Measurements from ENCODE around the gene TGM6.

The TGM6 gene

DNA sequence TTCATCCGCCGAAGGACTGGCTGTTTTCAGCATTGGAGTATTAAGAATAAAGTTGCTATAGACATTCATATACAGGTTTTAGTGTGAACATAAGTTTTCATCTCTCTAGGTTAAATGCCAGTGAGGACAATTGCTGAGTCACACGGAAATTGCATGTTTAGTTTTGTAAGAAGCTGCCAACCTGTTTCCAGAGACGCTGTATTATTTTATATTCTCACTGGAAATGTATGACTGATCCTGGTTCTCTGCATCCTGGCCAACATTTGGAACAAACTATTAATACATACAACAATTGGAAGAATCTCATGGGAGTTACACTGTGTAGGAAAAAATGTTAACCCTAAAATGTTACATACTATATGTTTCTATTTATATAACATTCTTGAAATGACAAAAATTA lies 16.7 kb upstream of the TGM6 start:
- Histone ChIP-seq H3K4me1 (ENCODE audit: control insufficient read depth, insufficient read depth, low read length) (peaks cover 10% of the 10 kb centered on the region), H3K9me3 (ENCODE audit: control insufficient read depth, low read length) (peaks cover 36% of the 10 kb centered on the region), H3K27me3 (replicated peaks; ENCODE audit: control insufficient read depth, insufficient read depth, low read length) (no peaks in the 10 kb centered on the region), H3K4me3 (ENCODE audit: low read length) (peak overlapping the region; percentile 21), H3K9ac (ENCODE audit: low read length) (no peak overlapping the region), H3K36me3 (ENCODE audit: control insufficient read depth, insufficient read depth, low read length, severe bottlenecking) (no peaks in the 10 kb centered on the region)
- peak; percentile 16 for DNase-seq (ENCODE audit: low read depth)

DNA sequence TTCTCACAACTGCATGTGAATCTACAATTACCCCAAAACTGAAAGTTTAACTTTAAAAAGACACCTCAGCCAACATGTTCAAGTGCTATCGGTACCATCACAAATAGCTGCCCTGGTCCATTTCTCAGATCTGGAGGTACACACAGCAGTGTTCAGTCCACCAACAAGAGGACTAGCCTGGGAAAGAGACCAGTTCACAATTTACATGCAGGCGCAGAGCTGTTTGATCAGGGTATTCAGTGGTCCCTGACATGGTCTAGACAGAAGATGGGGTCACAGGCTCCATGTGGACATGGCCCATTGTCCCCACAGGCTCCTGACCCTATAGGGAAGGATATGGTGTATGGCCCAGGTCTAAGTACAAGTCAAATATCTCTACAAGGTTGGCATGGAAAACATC lies 15.6 kb upstream of the TGM6 start:
- Histone ChIP-seq H3K9ac (ENCODE audit: low read length) (no peak overlapping the region), H3K36me3 (ENCODE audit: control insufficient read depth, insufficient read depth, low read length, severe bottlenecking) (no peaks in the 10 kb centered on the region), H3K9me3 (ENCODE audit: control insufficient read depth, low read length) (peaks cover 29% of the 10 kb centered on the region), H3K4me3 (ENCODE audit: low read length) (no peak overlapping the region), H3K27me3 (replicated peaks; ENCODE audit: control insufficient read depth, insufficient read depth, low read length) (no peaks in the 10 kb centered on the region), H3K4me1 (ENCODE audit: control insufficient read depth, insufficient read depth, low read length) (peaks cover 10% of the 10 kb centered on the region)
- DNase-seq (ENCODE audit: low read depth), result no peak

DNA sequence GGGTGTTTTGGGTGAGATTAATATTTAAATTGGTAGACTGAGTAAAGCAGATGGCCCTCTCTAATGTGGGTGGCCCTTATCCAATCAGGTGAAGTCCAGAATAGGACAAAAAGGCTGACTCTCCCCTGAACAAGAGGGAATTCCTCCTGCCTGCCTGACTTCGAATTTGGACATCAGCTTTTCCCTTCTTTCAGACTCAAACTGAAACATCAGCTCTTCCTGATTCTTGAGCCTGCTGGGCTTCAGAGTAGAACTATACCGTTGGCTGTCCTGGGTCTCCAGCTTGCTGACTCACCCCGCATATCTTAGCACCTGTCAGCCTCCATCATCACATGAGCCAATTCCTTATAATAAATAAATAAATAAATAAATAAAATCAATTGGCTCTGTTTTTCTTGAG lies 15.0 kb upstream of the TGM6 start:
- H3K4me3 ChIP-seq (ENCODE audit: low read length), result no peak overlapping the region
- peaks cover 10% of the 10 kb centered on the region for H3K4me1 ChIP-seq (ENCODE audit: control insufficient read depth, insufficient read depth, low read length)
- H3K9ac ChIP-seq (ENCODE audit: low read length), result no peak overlapping the region
- no peaks in the 10 kb centered on the region for H3K27me3 ChIP-seq (replicated peaks; ENCODE audit: control insufficient read depth, insufficient read depth, low read length)
- peaks cover 24% of the 10 kb centered on the region for H3K9me3 ChIP-seq (ENCODE audit: control insufficient read depth, low read length)
- DNase-seq (ENCODE audit: low read depth), result no peak
- no peaks in the 10 kb centered on the region for H3K36me3 ChIP-seq (ENCODE audit: control insufficient read depth, insufficient read depth, low read length, severe bottlenecking)

DNA sequence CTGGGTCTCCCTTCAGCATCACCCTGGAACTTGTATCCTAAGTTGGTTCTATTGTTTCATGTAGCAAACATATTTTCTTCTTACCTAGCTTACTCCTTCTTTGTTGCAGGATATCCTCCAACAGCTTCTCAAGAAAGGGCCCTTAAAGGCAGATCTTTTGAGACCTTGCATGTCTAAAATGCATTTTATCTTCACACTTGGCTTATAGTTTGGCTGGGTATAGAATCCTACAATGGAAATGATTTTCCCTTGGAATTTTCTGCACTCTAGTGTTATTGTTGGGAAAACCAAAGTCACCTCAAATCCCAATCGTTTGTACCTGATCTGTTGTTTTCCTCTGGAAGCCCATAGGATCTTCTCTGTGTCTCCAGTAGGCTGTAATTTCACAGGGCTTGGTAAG lies 12.1 kb upstream of the TGM6 start:
- Histone ChIP-seq H3K9me3 (ENCODE audit: control insufficient read depth, low read length) (peaks cover 9% of the 10 kb centered on the region), H3K4me1 (ENCODE audit: control insufficient read depth, insufficient read depth, low read length) (peaks cover 8% of the 10 kb centered on the region), H3K4me3 (ENCODE audit: low read length) (no peak overlapping the region), H3K36me3 (ENCODE audit: control insufficient read depth, insufficient read depth, low read length, severe bottlenecking) (no peaks in the 10 kb centered on the region), H3K9ac (ENCODE audit: low read length) (no peak overlapping the region), H3K27me3 (replicated peaks; ENCODE audit: control insufficient read depth, insufficient read depth, low read length) (no peaks in the 10 kb centered on the region)
- no peak for DNase-seq (ENCODE audit: low read depth)

DNA sequence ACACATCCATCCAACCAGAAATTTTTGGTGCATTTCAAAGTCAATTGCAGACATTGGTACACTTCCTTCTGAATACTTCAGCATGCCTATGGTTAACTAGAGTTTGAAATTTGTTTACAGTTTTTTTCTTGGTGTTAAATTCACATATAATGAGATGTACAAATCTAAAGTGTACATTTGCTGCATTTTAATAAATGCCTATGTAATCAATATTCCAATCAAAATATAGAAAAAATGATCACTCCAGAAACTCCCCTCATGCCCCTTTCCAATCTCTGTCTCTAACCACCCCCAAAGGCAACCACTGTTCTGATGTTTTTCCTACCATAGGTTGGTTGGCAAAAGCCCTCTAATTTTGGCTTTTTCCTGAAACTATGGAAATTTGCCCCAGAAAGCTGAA lies 7.6 kb upstream of the TGM6 start:
- H3K27me3 ChIP-seq (replicated peaks; ENCODE audit: control insufficient read depth, insufficient read depth, low read length), result no peaks in the 10 kb centered on the region
- peaks cover 8% of the 10 kb centered on the region for H3K9me3 ChIP-seq (ENCODE audit: control insufficient read depth, low read length)
- no peak for DNase-seq (ENCODE audit: low read depth)
- no peaks in the 10 kb centered on the region for H3K36me3 ChIP-seq (ENCODE audit: control insufficient read depth, insufficient read depth, low read length, severe bottlenecking)
- H3K9ac ChIP-seq (ENCODE audit: low read length), result no peak overlapping the region
- H3K4me3 ChIP-seq (ENCODE audit: low read length), result no peak overlapping the region
- H3K4me1 ChIP-seq (ENCODE audit: control insufficient read depth, insufficient read depth, low read length), result no peaks in the 10 kb centered on the region

DNA sequence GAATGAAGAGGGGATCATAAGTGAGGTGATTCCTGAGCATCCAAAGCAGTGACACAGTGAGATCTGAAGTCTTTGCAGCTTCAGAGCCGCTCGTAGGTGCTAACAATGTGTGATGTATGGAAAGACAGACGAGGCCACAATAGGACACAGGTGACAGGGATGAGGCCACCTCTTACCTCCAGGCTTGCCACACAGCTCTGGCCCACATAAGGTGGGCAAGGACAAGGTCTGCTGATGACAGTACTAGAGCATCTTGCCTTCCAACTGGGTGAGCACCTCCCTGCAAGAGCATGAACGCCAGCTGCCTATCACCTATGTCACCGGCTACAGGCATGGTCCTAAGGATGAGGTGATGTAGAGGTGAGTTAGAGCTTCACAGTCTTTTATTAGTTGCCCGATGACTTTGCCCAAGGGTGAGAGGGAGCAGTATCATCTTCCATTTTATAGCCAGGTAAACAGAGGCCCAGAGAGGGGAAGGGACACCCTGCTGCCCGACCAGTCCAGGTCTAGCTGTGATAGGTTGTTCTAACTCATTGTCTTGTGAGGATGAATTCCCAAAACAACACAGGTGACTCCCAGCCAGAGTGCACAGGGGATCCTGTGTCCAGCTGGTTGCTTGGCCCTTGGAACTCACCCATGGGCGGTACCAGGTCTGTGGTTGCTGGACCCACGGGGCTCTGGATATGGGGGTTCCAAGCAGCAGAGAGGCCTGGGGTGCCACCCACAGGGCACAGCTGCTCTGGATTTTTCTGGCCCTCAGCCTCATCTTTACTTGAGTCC lies 6.2 kb upstream of the TGM6 start:
- Histone ChIP-seq H3K9ac (ENCODE audit: low read length) (no peak overlapping the region), H3K4me1 (ENCODE audit: control insufficient read depth, insufficient read depth, low read length) (no peaks in the 10 kb centered on the region), H3K4me3 (ENCODE audit: low read length) (no peak overlapping the region), H3K36me3 (ENCODE audit: control insufficient read depth, insufficient read depth, low read length, severe bottlenecking) (no peaks in the 10 kb centered on the region), H3K27me3 (replicated peaks; ENCODE audit: control insufficient read depth, insufficient read depth, low read length) (peaks cover 2% of the 10 kb centered on the region), H3K9me3 (ENCODE audit: control insufficient read depth, low read length) (no peaks in the 10 kb centered on the region)
- no peak for DNase-seq (ENCODE audit: low read depth)

DNA sequence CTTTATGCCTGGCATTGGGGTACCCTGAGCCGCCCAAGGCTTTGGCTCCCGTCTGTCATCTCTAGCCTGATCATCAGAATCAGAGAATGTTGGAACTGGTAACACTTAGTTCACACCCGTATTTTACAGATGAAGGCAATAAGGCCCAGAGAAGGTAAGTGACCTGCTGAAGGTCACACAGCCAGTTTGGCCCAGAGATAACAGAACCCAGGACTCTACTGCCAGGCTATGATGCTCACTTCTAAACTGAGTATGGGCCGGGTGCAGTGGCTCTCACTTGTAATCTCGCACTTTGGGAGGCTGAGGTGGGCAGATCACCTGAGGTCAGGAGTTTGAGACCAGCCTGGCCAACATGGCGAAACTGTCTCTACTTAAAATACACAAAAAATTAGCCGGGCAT lies 1.8 kb upstream of the TGM6 start:
- no peak for DNase-seq (ENCODE audit: low read depth)
- no peaks in the 10 kb centered on the region for H3K4me1 ChIP-seq (ENCODE audit: control insufficient read depth, insufficient read depth, low read length)

DNA sequence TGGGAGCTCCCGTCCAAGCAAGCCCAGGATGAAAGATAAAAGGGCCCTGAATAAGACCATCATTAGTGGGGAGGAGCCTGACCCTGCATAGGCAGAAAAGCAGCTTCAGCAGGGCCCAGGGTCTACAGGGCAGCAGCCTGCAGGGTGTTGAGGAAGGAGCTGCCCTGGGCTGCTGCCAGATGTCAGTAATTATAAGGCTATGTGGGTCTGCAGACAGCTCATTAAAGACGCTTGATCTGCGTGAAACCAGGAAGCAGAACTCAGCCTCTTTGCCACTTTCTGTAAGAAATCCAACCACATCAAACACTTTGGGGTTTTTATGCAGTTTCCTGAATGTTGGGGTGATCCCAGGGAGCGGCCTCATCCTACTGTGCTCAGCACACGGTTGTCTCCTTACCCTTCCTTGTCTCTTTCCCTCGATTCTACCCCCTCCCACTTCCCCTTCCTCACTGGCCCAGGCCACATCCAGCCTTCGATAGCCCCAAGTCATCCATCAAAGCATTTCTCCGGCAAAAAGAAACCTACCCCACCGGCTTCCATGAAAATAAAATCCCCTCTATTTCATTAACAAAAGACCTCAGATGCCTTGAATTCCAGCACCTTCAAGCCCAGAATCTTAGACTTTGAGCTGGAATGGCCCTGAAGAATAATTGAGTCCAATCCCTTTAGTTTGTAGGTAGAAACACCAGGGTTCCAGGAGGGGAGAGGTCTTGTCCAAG lies 1.0 kb upstream of the TGM6 start:
- H3K4me1 ChIP-seq (ENCODE audit: control insufficient read depth, insufficient read depth, low read length), result no peaks in the 10 kb centered on the region
- no peaks in the 10 kb centered on the region for H3K9me3 ChIP-seq (ENCODE audit: control insufficient read depth, low read length)
- H3K27me3 ChIP-seq (replicated peaks; ENCODE audit: control insufficient read depth, insufficient read depth, low read length), result peaks cover 2% of the 10 kb centered on the region
- H3K9ac ChIP-seq (ENCODE audit: low read length), result no peak overlapping the region
- H3K36me3 ChIP-seq (ENCODE audit: control insufficient read depth, insufficient read depth, low read length, severe bottlenecking), result no peaks in the 10 kb centered on the region
- no peak overlapping the region for H3K4me3 ChIP-seq (ENCODE audit: low read length)
- no peak for DNase-seq (ENCODE audit: low read depth)

More for the DNA sequence above, 1.8 kb upstream of the TGM6 start:
- no peaks in the 10 kb centered on the region for H3K36me3 ChIP-seq (ENCODE audit: control insufficient read depth, insufficient read depth, low read length, severe bottlenecking)
- no peaks in the 10 kb centered on the region for H3K9me3 ChIP-seq (ENCODE audit: control insufficient read depth, low read length)
- no peak overlapping the region for H3K9ac ChIP-seq (ENCODE audit: low read length)
- H3K27me3 ChIP-seq (replicated peaks; ENCODE audit: control insufficient read depth, insufficient read depth, low read length), result peaks cover 2% of the 10 kb centered on the region
- H3K4me3 ChIP-seq (ENCODE audit: low read length), result no peak overlapping the region

DNA sequence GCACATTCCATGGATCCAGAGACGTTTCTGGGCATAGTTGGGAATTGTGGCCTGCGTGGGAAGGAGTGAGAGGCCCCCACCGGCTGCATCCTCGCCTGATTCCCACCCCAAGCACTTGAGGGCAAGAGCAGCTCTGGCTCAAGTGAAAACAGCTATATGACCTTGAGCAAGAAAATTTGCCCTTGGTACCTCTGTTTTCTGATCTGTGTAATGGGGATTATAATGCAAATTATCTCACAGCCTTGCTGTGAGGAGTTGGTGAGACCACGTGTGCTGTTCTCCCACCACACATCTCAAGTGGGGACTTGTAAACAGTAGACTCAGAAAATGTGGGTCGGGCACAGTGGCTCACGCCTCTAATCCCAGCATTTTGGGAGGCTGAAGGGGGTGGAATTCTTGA lies 602 bp downstream of the TGM6 start:
- Histone ChIP-seq H3K4me3 (ENCODE audit: low read length) (no peak overlapping the region), H3K9ac (ENCODE audit: low read length) (no peak overlapping the region), H3K4me1 (ENCODE audit: control insufficient read depth, insufficient read depth, low read length) (no peaks in the 10 kb centered on the region), H3K9me3 (ENCODE audit: control insufficient read depth, low read length) (no peaks in the 10 kb centered on the region), H3K27me3 (replicated peaks; ENCODE audit: control insufficient read depth, insufficient read depth, low read length) (peaks cover 2% of the 10 kb centered on the region), H3K36me3 (ENCODE audit: control insufficient read depth, insufficient read depth, low read length, severe bottlenecking) (no peaks in the 10 kb centered on the region)
- DNase-seq (ENCODE audit: low read depth), result no peak

DNA sequence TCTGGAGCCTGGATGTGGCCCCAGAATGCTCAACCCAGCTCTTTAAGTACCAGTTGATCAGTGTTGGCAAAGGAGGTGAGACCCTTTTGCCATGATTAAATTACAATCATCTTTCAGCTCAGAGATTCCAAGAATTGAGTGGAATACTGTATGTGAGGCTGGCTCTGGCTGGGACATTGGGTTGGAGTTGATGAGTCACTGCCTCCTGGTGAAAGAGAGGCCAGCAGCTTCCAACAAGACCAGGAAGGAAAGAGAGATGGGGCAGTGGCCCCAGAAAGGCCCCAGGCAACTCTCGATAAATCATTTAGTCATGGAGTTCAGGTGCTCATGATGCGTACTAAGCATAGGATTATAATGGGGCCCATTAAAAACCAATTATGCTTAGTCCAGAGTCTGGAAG lies 2.1 kb downstream of the TGM6 start:
- no peak for DNase-seq (ENCODE audit: low read depth)
- no peak overlapping the region for H3K9ac ChIP-seq (ENCODE audit: low read length)
- H3K36me3 ChIP-seq (ENCODE audit: control insufficient read depth, insufficient read depth, low read length, severe bottlenecking), result no peaks in the 10 kb centered on the region
- H3K9me3 ChIP-seq (ENCODE audit: control insufficient read depth, low read length), result peaks cover 8% of the 10 kb centered on the region
- H3K4me1 ChIP-seq (ENCODE audit: control insufficient read depth, insufficient read depth, low read length), result no peaks in the 10 kb centered on the region
- peaks cover 2% of the 10 kb centered on the region for H3K27me3 ChIP-seq (replicated peaks; ENCODE audit: control insufficient read depth, insufficient read depth, low read length)
- H3K4me3 ChIP-seq (ENCODE audit: low read length), result no peak overlapping the region

DNA sequence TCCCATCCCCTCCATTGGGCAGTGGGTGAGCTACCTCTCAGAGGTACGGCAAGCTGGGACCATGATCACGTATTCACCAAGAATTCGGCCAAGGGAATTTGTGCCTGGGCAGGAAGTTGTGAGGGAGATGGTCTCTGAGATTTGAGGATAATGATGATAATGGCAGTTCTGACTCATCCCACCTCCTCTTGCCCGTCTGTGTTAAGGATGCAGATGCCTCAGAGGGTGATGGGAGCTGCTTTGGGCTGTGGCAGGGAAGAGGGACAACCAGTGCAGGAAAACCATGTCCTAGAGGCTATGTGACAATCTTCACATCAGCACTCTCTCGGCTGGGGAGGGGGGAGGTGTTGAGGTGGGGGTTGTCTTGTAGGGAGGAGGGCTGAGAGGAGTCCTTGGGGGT lies 4.3 kb downstream of the TGM6 start:
- no peak overlapping the region for H3K4me3 ChIP-seq (ENCODE audit: low read length)
- H3K36me3 ChIP-seq (ENCODE audit: control insufficient read depth, insufficient read depth, low read length, severe bottlenecking), result no peaks in the 10 kb centered on the region
- no peak overlapping the region for H3K9ac ChIP-seq (ENCODE audit: low read length)
- peaks cover 5% of the 10 kb centered on the region for H3K27me3 ChIP-seq (replicated peaks; ENCODE audit: control insufficient read depth, insufficient read depth, low read length)
- no peak for DNase-seq (ENCODE audit: low read depth)
- no peaks in the 10 kb centered on the region for H3K4me1 ChIP-seq (ENCODE audit: control insufficient read depth, insufficient read depth, low read length)
- peaks cover 27% of the 10 kb centered on the region for H3K9me3 ChIP-seq (ENCODE audit: control insufficient read depth, low read length)

Data from adipocyte (in vitro differentiated cells).